Adrenal gland (tissue), 5 donors: ENCODE measurements around the gene SPDYE4.

Experiments
- CTCF ChIP-seq, 6 experiments: fragments of 450-650 bp in 4 of 6; fragments of 200-600 bp in 2 of 6; sonication (generic) in 1 of 6; IDR thresholded peaks; 1 replicate in 5 of 6; 2 replicates in 1 of 6; pipeline versions ENCODE4 v1.5.1 to v1.8.0; 2016 to 2021; ENCODE audit warnings: antibody characterized with exemption in 6 of 6, mild to moderate bottlenecking in 2 of 6, moderate library complexity in 1 of 6
- POLR2A ChIP-seq, 2 donors: fragments of 450-650 bp; IDR thresholded peaks; one replicate each; pipeline ENCODE4 v1.6.1; 2017; ENCODE audit warnings: antibody characterized with exemption in 2 of 2, mild to moderate bottlenecking in 2 of 2, moderate library complexity in 1 of 2
- donor health status: DM: no; HTN: no; CAD: no.

- no peak for TF ChIP-seq CTCF (IDR thresholded peaks at IDR 0.05)
- TF ChIP-seq POLR2A (IDR thresholded peaks at IDR 0.05): no peak
Observed at GRCh38 chr17:8798846-8799569, 40.7 kb upstream of the SPDYE4 start, which contains the start of gene MFSD6L.
